HUDEP-2 (cell line): ENCODE data around the gene SCN8A.

ENCODE experiments used
- DNase-seq, 76 experiments: peaks; one replicate each; lab custom pipeline; 2025; ENCODE audit not compliant: unreplicated experiment in 76 of 76; lab: John Stamatoyannopoulos, UW

SCN8A gene

DNA sequence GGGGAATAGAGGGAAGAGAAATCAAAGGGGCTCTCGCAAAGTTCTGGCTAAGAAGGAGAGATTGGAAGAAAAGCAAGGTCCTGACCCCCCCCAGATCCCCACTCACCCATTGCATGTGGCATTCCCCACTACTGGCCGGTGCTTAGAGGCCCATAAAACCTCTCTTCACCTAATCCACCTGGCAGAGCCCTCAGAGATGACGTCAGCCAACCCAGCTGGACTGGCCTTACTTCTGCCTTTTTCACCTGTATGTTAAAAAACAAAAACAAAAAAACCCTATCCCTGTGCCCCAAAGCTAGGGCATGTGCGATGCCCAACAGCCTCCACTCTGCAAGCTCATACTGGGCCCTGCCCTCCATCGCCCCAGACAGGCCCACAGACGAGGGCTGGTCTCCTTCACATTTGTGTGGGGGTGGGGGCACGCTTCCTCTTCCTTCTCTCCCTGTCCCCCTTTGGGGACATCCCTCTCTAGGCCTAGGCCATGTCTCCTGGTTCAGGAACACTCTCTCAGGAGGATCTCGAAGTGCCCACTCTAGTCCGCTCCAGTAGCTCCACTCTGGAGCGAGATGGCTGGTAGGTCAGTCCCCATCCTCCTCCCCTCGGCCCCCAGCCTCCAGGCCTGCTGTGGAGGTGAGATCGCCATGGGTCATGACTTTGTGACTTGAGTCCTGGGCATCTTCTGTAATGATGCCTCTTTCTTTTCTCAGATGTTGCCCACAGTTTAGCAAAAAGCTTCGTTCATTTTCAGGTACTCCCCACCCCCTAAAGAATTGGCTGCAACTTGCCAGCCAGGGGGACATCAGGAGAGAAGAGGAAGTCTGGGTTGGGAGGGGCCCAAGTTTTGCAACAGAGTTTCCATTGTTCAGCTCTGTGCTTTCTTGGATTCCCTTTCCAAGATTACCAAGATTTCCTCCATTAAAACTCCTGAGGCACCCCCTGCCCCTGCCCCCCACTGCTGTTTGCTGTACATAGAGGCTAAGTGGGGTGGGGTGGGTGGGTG is 220.5 kb downstream of the SCN8A start:
- no peak for DNase-seq

DNA sequence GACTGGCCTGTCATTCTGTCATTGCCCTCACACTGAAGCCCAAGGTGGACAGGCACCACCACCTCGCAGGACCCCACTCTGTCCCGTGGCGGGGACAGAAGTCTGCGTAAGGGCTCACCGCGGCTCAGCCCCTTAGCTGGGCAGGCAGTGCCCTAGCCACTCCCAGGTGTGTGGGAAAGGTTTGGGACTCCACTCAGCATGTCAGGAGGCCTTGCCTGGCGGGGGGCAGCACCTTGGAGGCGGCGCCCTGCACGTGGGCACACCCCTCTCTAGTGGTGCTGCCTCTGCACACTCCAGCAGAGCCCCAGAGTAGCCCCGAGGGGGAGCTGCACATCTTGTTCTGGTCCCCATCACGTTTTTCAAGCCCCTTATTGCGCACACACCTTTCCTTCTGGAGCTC is 221.8 kb downstream of the SCN8A start:
- no peak for DNase-seq

DNA sequence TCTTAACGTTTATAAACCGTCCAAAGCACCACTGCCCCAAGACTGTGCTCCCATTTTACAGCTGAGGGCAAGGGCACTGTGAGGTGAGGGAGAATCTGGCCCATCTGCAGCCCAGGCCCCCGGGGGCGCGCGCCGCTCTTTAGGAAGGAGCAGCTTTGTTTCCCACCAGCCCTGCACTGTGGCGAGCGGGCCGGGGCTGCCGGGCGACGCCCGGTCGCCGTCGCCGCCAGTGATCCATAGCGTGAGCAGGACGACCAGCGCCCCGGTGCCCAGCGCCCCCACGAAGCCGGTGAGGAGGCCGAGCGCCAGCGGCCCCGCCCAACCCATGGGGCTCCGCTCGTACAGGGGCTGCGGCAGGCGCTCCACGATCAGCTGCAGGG is 222.9 kb downstream of the SCN8A start:
- DNase-seq, result no peak

DNA sequence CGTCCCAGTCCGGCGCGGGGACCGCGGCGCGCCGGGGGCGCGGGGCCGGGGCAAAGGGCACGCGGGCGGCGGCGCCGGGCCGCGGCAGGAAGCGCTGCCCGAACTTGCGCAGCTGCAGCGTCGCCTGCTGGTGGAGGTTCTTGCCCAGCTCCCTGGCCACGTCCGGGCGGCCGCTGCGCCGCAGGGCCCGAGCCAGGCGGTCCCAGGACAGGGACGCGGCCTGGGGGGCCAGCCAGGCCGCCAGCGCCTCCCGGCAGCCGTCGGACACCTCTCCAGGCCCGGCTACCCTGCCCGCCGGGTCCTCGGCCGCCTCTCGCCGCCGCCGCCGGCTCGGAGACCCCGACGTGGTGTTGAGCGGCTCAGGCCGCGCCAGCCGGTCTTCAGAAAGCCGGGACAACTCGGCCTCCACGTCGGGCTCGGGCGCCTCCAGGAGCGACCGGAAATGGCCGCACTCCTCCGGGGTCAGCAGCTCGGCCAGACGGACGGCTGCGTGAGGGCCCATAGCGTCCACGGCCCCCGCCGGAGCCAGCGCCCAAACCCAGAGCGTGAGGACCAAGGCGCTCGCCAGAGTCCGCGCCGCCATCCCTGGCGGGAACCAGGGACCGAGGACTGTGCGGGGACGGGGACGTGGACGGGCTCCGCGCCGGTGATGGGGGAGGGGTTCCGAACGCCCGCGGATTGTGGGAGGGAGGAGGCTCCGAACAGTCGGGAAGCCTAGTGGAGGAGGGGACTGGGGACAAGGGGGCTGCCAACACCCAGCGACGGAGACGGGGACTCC is 223.5 kb downstream of the SCN8A start:
- peak in 33 of 76 experiments; percentile 5 to 60 (median 25) for DNase-seq

DNA sequence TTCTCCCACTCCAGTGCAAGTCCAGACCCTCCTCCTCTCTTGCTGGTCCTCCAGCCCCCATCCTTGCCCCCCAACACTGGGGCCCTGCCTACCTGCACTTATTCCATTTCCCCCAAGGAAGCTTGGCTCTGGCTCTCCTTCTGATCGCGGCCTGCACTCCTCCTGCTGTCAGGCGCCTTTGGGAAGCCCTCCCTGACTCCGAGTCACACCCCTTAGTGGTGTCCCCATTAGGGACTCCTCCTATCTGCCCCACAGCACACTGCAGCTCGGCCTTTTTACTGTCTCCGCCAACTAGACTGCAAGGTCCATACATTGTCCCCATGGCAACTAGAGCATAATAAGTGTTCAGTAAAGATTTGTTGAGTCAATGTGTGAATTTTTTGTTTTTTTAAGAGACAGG is 224.5 kb downstream of the SCN8A start:
- no peak for DNase-seq

DNA sequence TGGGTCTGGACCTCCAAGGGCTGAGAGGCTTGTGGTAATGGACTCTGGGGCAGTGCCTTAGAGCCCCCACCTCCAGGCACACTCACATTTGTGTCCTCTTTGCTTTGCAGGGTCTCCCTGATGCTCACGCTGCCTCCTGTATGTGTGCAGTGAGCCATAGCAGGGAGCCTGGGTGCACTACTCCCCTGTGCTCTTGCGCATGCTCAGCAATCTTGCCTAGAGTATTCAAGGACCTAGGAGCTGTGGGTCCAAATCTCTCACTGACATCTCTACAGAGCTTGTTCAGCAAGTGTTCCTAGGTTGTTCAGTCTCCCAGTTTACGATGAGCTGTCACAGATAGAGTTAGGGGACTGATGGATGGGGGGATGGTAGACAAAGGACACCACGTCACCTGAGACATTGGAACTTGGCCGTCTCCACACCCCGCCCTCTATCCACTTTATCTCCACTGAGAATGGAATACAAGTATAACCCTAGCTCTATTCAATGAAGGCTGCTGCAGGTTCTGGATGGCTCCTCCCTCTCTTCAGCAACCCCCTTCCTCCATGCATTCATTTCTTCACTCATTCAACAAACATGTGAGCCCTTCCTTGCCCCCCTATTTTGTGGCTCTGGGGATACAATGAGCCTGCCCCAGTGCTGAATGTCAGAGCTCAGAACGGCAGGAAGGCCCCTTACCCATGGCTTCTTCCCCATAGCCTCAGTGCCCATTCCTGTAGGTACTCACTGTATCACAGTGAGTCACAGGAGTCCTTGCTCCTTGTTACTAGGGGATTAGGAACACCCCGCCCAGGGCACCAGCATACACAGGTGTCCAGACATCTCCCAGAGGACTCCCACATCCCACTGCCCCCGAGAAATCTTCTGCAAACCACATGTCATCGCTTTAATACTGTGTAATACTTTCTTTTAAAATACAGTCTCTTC is 226.3 kb downstream of the SCN8A start:
- DNase-seq, result no peak

DNA sequence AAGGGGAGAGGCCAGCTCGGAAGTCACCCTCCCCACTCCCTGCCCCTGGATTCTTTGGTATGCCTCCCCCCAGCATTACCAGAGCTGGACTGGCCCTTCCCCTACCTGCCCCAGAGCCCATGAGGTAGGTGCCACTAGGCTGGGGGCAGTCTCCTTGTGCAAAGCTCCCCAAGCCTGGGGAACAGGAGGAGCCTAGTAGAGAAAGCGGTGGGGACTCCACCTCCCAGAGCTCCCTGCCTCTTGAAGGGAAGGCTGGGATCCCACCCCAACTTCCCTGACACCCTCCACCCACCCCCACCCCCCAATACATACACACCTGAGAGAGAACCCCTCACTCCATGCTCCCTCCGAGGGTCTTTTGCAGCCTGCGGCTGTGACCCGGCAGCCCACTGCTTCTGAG is 227.1 kb downstream of the SCN8A start:
- DNase-seq, result no peak

DNA sequence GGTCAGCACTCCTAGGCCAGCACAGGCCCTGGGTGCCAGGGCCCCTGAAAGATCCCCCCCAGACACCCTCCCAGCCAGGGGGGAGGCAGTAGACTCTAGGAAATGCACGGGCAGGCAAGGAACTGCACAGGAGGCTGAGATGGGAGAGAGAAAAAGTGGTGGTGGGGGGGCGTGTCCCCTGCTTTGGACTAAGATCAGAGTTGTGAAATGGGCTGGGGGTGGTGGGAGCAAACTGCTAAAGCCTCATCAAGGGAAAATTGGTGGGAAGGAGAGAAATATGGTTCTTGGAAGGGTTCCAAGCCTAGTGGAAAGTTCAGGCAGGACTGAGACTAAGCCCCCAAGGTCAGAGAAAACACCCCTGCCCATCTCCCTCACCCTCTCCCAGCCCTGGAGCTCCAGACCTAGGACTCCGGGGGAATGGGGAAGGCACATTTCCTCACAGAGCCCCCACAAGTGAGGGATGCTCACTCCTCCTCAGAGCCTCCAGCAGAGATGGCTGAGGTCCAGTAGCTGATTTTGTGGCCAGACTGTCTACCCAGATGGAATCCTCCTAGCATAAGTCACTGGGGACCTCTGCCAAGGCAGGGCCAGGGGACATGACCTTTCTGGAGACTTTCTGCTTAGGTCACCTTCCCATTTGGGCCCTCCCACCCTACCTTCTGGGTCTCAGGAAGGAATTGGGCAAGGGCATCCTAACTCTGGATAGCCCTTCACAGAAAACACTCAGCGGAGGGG is 227.7 kb downstream of the SCN8A start:
- peak in 3 of 76 experiments; percentile 3 to 10 (median 6) for DNase-seq

DNA sequence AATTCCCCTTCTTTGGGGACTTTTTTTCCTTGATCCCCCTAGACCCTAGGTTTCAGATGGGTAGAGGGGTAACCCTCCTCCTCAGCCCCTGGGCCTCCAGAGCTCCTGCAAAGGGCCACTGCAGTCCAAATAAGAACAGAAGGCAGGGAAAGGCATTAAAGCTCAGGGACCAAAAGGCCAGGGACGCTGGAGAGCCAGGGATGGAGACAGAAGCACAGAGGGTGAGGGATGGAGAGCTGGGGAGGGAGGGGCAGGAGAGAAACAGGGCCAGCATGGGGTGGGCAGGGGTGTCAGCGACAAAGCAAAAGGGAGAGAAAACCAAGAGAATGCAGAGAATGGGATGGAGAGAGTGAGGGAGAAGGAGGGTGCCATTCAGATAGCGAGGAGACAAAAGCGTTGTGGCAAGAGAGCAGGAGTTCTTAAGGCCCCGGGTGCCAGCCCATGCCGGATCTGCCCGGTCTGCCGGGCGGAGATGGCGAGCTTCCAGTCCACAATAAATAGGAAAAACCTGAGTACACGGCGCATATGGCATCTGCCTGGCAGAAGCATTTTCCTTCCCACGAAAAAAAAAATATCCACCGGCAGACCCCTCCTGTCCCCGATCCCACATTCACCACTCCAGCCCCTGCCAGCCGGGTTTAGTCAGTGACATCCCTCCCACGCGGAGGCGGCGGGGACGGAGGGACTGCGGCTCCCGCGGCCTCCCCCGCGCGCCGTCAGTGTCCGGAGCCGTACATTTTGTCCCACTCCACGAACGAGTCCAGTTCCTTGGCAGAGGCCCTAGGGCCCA is 228.9 kb downstream of the SCN8A start:
- no peak for DNase-seq

DNA sequence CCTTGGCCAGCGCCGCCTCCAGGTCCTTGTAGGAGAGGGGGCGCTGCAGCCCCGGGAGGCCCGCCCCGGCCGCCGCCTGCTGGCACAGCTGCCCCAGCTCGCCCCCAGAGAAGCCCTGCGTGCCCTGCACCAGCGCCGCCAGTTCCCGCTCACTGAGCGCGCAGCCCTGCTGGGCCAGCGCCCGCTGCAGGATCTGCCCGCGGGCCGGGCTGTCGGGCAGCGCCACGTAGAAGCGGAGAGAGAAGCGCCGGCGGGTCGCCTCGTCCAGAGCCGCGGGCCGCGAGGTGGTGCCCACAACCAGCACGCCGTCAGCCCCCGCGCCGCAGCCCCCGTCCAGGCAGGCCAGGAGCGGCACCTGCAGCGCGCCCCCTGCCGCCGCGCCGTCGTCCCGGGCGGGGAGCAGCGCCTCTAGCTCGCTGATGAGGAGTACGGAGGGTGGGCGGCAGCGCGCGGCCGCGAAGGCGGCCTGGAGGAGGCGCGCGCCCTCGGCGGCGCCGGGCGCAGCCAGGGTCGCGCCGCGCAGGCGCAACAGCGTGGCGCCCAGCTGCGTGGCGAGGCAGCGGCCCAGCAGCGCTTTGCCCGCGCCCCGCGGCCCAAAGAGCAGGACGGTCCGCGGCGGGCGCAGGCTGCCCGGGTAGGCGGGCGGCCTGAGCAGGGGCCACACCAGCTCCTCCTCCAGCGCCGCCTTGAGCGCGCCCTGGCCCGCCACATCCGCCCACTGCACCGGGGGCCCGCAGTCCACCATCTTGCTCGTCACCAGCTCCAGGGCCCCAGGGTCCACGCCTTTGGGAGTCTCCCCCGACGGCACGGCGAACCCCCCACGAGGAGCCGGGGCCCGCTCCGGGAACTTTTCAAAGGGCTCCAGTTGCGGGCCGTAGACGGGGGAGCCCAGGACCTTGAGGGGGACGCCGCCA is 229.8 kb downstream of the SCN8A start:
- DNase-seq, result peak in 9 of 76 experiments; percentile 2 to 44 (median 16)

DNA sequence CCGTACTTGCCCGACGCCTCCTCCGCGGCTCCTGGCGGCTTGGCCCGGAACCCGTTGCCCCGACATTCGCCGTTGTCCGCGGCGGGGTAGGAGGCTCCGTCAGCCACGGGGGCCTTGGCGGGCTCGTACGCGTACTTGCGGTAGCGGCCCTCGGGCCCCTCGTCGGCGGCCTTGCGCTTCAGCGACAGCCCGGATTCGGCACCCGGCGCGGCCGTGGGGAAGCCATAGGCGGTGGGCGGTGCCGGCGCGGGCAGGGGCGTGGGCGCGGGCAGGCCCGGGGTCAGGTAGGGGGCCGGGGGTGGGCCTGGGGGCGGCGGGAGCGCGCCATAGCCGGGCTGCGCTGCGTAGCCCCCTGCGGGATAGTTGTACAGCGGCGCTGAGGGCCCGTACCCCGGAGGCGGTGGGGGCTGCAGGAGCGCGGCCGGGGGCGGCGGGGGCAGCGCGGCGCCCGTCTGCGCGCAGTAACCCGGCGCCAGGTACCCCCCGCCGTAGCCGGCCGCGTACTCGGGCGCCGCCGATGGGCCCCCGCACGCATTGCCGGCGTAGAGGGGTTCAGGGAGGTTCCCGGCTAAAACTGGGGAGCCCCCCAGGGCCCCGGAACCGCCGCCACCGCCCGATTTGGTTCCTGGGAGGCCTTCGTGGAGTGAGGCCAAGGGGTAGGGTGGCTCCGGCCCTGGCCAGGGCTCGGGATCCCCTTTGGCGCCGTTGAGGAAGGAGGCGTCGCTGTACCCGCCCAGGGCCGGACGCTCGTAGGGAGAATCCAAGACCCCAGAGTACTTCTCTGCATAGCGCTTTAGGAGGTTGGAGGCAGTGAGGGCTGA is 230.6 kb downstream of the SCN8A start:
- DNase-seq, result no peak

DNA sequence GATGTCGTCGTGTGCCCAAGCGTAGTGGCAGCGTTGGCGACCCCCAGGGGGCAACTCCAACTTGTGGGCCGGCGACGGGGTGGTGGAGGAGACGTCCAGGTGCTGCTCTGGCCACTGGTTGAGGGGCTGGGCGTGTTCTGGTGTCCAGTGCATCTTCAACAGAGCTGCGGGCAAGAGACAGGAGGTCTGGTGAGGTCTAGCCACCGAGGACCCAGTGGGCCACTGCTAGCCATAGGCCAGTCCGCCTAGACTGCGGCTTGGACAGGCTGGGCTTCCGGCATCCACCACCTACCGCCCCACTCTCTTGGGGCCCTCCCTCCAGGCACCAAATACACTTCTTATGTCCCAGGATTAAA is 231.2 kb downstream of the SCN8A start:
- no peak for DNase-seq

DNA sequence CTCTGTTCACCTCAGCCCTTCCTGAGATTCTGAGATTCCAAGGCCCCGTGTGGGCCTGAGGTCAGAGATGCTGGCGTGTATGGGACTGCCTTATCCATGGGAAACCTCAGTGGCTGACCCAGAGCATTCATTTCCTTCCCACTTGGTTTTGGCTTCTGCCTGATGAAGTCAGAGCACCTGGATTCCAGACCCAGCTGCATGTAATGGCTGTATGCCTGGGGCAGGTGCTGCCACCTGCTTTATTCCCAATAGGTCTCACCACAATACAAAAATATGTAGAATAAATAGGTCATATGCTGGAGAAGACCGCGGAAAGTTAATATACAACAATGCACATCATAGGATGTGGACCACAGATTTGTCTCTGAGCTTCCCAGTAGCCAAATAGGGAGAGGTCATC is 231.9 kb downstream of the SCN8A start:
- no peak for DNase-seq

DNA sequence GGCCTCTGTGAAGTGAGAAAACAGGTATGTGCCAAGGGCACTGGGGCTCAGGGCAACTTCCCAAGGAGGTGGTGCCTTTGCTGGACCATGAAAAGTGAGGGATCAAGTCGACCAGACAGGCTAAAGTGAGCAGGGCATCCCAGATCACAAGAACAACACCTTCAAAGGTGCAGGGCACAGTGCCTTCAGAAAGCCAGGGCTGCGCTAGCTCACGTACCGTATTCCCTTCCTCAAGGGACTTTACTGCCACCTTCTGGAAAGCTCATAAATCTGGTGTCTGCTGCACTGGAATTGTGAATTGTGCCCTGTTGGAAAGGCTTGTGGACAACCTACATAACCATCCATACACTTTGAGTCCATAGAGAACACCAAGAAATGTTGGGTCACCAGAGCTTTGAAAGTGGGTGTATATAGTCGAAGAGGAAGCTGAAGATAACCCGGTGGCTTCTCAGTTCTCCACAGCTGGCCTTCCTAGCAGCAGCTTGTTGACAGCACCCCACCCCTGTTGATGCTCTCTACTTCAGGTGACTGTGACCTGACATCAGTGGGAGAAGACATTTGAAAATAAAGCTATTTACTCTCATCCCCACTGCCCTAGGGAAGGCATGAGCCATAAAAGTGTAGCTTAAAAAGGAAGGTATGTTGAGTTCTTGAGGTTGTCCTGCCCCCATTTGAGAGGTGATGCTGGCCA is 233.0 kb downstream of the SCN8A start:
- DNase-seq, result peak in 19 of 76 experiments; percentile 3 to 48 (median 11)

DNA sequence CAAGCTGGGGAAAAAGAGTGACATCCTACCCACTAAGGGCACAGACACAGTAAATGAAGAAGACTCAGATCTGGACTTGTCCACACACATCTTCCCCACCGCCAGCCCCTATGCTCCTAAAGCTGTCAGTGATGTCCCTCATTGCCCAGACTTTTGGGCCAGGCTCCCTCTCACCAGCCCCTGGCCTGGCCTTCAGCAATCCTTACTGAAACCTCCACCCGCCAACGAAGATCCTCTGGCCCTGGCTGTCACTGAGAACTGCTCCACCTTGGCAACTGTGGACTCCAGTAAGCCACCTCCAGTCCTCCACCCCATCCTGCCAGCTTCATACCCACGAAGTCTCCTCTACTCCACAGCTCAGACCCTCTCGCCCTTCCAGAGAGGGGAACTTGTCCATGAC is 234.2 kb downstream of the SCN8A start:
- DNase-seq, result no peak

DNA sequence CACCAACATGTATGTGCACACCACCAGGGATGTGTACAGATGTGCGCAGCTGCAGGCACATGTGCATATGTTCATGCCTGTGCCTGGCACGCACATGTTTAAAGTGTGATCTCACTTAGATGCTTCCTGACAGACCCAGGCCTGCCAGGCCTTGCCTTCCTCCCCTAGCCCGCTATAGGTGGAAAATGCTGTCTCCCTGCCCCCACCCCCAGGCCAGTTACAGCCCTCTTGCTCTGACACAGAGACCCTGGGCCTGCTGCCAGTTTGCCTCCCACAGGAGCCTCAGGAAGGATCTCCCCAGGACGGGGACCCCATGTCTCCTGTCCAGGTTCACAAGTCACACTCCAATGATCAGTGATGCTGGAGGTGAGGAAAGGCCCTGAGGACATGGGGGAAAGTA is 235.8 kb downstream of the SCN8A start:
- DNase-seq, result no peak
